HFFc6 (cell line): ENCODE data around the gene PMEPA1. TPM values are rescaled to one million over a fixed set of nuclear protein-coding genes. Genes with fewer than 3 reads are reported as not detected.

Experiments used
- DNase-seq: peaks from one replicate; pipeline ENCODE4 v3.0.0-alpha.2; 2018
- H3K27ac Mint-ChIP-seq: 2 replicates; pipeline ENCODE4 v1.8.0; 2020; ENCODE audit warnings: mild to moderate bottlenecking, mixed read lengths
- H3K27me3 Mint-ChIP-seq: 2 replicates; pipeline ENCODE4 v1.8.0; 2021; ENCODE audit warnings: mild to moderate bottlenecking, moderate library complexity, mixed read lengths; ENCODE audit not compliant: insufficient read depth
- H3K36me3 Mint-ChIP-seq: 2 replicates; pipeline ENCODE4 v1.8.0; 2021; ENCODE audit warnings: low read depth, mixed read lengths
- H3K4me1 Mint-ChIP-seq: 2 replicates; pipeline ENCODE4 v1.8.0; 2020; ENCODE audit warnings: low read depth, mixed read lengths
- H3K4me3 Mint-ChIP-seq: 2 replicates; pipeline ENCODE4 v1.8.0; 2020; ENCODE audit warnings: mild to moderate bottlenecking, moderate library complexity, mixed read lengths
- H3K9me3 Mint-ChIP-seq: 2 replicates; pipeline ENCODE4 v1.8.0; 2020; ENCODE audit warnings: mild to moderate bottlenecking, mixed read lengths
- total RNA-seq, 6 experiments: library from RNA; stranded (reverse); fragmentation: NEBNext Ultra II Directional; extraction: Animal tissue kit (Norgen Biotek cat#: 25700); gene quantifications; 2 replicates in 1 of 6; 3 replicates in 5 of 6; pipeline ENCODE4 v1.2.3, GENCODE V29; 2021
- TF ChIP-seq, protein P1 (sequence below): fragments of 200-600 bp; sonication (generic); IDR thresholded peaks from 2 replicates; pipeline ENCODE4 v1.5.0; 2021; ENCODE audit warnings: antibody characterized with exemption, mild to moderate bottlenecking

The PMEPA1 gene
- total RNA-seq, 6 experiments from 2014 or later: 4.7 to 8.0 (median 5.3) TPM

DNA sequence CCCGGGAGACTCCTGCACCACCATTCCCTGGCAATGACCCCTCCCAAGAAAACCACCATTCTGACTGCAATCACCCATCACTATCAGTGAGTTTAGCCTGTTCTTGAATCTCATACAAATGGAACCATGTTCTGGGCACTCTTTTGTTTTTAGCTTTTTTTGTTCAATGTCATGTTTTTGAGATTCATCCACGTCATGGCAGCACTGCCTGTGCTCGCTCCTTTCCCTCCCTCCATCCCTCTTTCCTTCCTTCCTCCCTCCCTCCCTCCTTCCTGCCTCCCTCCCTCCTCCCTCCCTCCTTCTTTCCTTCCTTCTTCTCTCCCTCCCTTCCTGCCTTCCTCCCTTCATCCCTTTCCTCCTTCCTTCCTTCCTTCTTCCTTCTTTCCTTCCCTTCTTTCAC, 44.4 kb upstream of the PMEPA1 start:
- TF ChIP-seq, protein P1, sequence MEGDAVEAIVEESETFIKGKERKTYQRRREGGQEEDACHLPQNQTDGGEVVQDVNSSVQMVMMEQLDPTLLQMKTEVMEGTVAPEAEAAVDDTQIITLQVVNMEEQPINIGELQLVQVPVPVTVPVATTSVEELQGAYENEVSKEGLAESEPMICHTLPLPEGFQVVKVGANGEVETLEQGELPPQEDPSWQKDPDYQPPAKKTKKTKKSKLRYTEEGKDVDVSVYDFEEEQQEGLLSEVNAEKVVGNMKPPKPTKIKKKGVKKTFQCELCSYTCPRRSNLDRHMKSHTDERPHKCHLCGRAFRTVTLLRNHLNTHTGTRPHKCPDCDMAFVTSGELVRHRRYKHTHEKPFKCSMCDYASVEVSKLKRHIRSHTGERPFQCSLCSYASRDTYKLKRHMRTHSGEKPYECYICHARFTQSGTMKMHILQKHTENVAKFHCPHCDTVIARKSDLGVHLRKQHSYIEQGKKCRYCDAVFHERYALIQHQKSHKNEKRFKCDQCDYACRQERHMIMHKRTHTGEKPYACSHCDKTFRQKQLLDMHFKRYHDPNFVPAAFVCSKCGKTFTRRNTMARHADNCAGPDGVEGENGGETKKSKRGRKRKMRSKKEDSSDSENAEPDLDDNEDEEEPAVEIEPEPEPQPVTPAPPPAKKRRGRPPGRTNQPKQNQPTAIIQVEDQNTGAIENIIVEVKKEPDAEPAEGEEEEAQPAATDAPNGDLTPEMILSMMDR: no peak
- peaks cover 69% of the 10 kb centered on the region for H3K27me3 Mint-ChIP-seq
- H3K4me1 Mint-ChIP-seq: peaks cover 3% of the 10 kb centered on the region
- no peaks in the 10 kb centered on the region for H3K36me3 Mint-ChIP-seq
- H3K9me3 Mint-ChIP-seq: peaks cover 4% of the 10 kb centered on the region
- no peak overlapping the region for H3K4me3 Mint-ChIP-seq
- no peak for DNase-seq
- no peak overlapping the region for H3K27ac Mint-ChIP-seq

DNA sequence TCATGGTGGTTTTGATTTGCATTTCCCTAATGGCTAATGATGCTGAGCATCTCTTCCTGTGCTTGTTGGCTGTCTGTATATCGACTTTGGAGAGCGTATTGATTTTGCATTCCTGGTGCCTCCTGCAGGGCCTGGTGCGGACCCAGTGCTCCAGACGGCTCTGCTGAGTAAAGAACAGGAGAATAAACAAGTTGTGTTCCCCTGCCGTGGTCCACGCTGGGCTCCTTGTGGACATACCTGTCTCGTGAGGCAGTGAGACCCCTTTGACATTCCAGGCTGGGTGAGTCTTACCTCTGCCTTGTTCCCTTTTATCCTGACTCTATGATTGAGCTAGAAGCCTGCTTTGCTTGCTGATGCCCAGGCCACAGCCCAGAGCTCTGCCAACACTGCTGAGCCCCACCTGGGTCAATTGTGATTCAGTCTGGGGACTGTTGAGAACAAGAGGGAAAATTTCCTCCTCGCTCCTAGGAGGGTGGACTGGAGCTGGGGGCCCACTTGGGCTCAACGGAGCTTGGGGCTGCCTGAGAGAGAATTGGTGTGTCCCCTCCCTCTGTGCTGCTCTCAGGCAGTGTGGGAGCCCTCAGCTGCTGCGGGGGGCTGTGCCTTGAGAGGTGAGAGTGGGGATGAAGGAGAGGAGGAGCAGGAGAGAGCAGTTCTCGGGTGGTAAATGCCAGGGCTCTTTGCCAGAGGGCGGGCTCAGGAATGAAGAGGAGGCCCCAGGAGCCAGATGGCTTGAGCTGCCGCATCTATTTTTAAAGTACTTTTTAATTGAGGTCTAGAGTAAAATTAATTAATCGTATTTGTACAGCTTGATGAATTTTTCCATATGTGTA, 43.7 kb upstream of the PMEPA1 start:
- Mint-ChIP-seq H3K36me3 (no peaks in the 10 kb centered on the region), H3K27ac (no peak overlapping the region), H3K27me3 (peaks cover 69% of the 10 kb centered on the region), H3K4me1 (peaks cover 9% of the 10 kb centered on the region), H3K4me3 (no peak overlapping the region), H3K9me3 (peaks cover 4% of the 10 kb centered on the region)
- DNase-seq: no peak
- TF ChIP-seq, protein P1: no peak

DNA sequence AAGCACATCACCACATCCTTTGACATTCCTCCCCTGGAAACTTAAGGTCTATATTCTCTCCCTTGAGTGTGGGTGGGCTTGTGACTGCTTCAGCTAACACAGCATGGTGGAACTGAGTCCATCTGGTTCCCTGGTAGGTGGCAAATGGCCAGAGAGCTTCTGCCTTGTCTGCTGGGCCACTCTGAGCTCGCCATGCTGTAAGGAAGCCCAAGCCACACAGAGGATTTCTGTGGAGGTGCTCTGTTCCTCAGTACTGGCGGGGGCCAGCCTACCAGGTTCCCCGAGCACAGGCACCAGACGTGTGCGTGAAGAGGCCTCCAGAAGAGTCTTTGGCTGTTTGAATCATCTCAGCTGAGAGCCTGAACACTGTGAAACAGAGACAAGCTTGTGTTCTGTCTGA, 41.6 kb upstream of the PMEPA1 start:
- no peak for DNase-seq
- Mint-ChIP-seq H3K4me1 (peaks cover 20% of the 10 kb centered on the region), H3K36me3 (no peaks in the 10 kb centered on the region), H3K9me3 (no peaks in the 10 kb centered on the region), H3K27me3 (peaks cover 56% of the 10 kb centered on the region), H3K4me3 (no peak overlapping the region), H3K27ac (no peak overlapping the region)
- TF ChIP-seq, protein P1: no peak

DNA sequence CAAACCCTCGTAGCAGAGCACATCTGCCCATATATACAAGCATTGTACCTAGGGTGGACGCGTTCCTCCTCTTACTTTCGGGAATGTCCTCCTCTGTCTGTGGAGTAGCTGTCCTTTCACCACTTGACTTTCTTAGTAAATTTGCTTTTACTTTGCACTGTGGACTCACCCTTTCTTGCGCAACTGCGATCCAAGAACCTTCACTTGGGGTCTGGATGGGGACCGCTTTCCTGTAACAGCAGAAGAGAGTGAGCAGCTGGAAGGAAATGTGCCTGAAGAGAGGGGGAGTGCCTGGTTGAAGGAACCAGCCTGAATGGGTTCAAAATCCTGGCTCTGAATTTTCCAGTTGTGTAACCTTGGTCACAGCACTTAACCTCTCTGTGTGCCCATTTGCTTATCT, 40.1 kb upstream of the PMEPA1 start:
- DNase-seq: no peak
- Mint-ChIP-seq H3K27ac (no peak overlapping the region), H3K36me3 (no peaks in the 10 kb centered on the region), H3K4me1 (peaks cover 20% of the 10 kb centered on the region), H3K9me3 (no peaks in the 10 kb centered on the region), H3K27me3 (peaks cover 45% of the 10 kb centered on the region), H3K4me3 (no peak overlapping the region)
- TF ChIP-seq, protein P1: no peak

DNA sequence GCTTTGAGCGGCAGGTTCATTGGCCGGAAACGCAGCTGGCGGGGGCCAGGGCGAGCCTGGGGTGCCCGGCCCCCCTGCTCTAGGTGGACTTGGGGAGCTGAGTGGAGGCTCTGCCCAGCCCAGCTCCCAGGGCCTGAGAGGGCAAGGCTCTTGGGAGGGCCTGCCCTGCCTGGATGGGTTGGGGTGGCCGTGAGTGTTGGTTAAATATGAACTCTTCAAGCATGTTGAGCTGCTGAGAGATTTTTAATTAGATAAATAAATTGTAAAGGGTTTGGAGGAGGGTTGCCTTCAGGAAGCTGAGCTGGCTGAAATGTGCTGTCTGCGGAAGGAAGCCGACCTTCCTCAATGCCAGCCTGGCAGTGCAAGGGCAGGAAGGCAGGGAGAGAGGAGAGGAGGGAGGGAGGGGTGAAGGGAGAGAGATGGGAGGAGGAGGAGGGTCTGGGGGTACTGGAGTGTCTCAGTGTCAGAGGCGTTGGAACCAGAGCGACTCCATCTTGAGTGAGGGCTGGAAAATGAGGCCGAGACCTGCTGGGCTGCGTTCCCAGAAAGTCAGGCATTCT, 39.4 kb upstream of the PMEPA1 start:
- peaks cover 38% of the 10 kb centered on the region for H3K27me3 Mint-ChIP-seq
- H3K27ac Mint-ChIP-seq: no peak overlapping the region
- no peaks in the 10 kb centered on the region for H3K9me3 Mint-ChIP-seq
- DNase-seq: no peak
- TF ChIP-seq, protein P1: no peak
- peaks cover 20% of the 10 kb centered on the region for H3K4me1 Mint-ChIP-seq
- no peaks in the 10 kb centered on the region for H3K36me3 Mint-ChIP-seq
- peak overlapping the region; percentile 75 for H3K4me3 Mint-ChIP-seq
